Measurements from ENCODE around the gene SPC25. TPM values are rescaled to one million over a fixed set of nuclear protein-coding genes. Genes with fewer than 3 reads are reported as not detected.

The SPC25 gene
- total RNA-seq, 1 donor = 1.1 TPM

- no peak for TF ChIP-seq CTCF (IDR thresholded peaks at IDR 0.05; ENCODE audit: extremely low read depth, low read depth, low read length)
- no peaks in the 10 kb centered on the region for H4K20me1 ChIP-seq (ENCODE audit: insufficient read depth, low read length)
- H3K36me3 ChIP-seq (ENCODE audit: insufficient read depth, low read length) = no peaks in the 10 kb centered on the region
Measured at GRCh38 chr2:168928113-168928831, 38.0 kb upstream of the SPC25 start.

GRCh38 chr2:168926621-168927386, 36.6 kb upstream of the SPC25 start:
- H3K4me3 ChIP-seq (ENCODE audit: insufficient read depth, low read length) = no peak overlapping the region
- no peak for DNase-seq (ENCODE audit: insufficient read length, low spot score, missing footprints)
- H3K36me3 ChIP-seq (ENCODE audit: insufficient read depth, low read length) = no peaks in the 10 kb centered on the region
- no peaks in the 10 kb centered on the region for H4K20me1 ChIP-seq (ENCODE audit: insufficient read depth, low read length)
- no peak overlapping the region for H3K4me2 ChIP-seq (ENCODE audit: insufficient read depth, low read length)
- no peaks in the 10 kb centered on the region for H3K4me1 ChIP-seq (ENCODE audit: insufficient read depth, low read length)
- no peaks in the 10 kb centered on the region for H3K9me3 ChIP-seq (ENCODE audit: low read depth, low read length)
- no peak for TF ChIP-seq CTCF (IDR thresholded peaks at IDR 0.05; ENCODE audit: extremely low read depth, low read depth, low read length)
- H3K79me2 ChIP-seq (ENCODE audit: insufficient read depth, low read length) = no peaks in the 10 kb centered on the region
- peaks cover 11% of the 10 kb centered on the region for H3K27me3 ChIP-seq (ENCODE audit: insufficient read depth, low read length)
- no peak overlapping the region for H2AFZ ChIP-seq (ENCODE audit: low read length)
- H3K27ac ChIP-seq (ENCODE audit: low read depth, low read length) = no peak overlapping the region

More at GRCh38 chr2:168928113-168928831, 38.0 kb upstream of the SPC25 start:
- H3K9me3 ChIP-seq (ENCODE audit: low read depth, low read length) = no peaks in the 10 kb centered on the region
- H3K79me2 ChIP-seq (ENCODE audit: insufficient read depth, low read length) = no peaks in the 10 kb centered on the region
- no peak overlapping the region for H3K4me3 ChIP-seq (ENCODE audit: insufficient read depth, low read length)
- no peaks in the 10 kb centered on the region for H3K4me1 ChIP-seq (ENCODE audit: insufficient read depth, low read length)
- peaks cover 11% of the 10 kb centered on the region for H3K27me3 ChIP-seq (ENCODE audit: insufficient read depth, low read length)
- no peak for DNase-seq (ENCODE audit: insufficient read length, low spot score, missing footprints)
- H3K27ac ChIP-seq (ENCODE audit: low read depth, low read length) = no peak overlapping the region
- H3K4me2 ChIP-seq (ENCODE audit: insufficient read depth, low read length) = no peak overlapping the region
- no peak overlapping the region for H2AFZ ChIP-seq (ENCODE audit: low read length)

DNA sequence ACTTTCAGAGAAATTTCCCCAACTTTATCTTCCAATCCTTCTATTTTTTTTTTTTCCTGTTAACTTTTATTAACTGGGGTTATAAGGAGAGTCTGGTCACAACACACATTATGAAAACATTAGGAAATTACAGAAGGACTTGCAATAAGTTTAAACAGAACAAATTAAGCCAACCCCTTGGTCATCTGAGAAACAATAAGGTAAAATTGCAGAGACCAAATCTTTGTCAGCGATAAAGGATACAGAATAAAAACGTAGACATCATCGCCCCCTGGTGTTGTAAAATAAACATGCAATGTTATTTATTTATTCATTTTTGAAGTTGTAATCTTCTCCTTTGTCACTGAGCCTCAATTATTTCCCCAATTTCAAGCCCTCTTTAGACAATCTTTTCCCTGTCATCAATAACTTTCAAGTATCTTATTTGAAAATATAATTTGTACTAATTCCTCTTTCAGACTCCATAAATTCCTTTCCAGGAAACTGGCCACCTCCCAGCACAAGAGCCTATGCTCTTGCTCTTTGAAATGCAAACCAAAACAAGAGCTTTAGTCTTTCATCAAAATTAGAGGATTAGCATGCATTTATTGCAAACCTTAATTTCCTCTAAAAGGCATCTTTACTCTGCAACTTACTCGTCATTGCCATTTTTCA, 30.4 kb upstream of the SPC25 start:
- Histone ChIP-seq H3K4me2 (ENCODE audit: insufficient read depth, low read length) (no peak overlapping the region), H3K27me3 (ENCODE audit: insufficient read depth, low read length) (peaks cover 24% of the 10 kb centered on the region), H3K4me3 (ENCODE audit: insufficient read depth, low read length) (no peak overlapping the region), H3K79me2 (ENCODE audit: insufficient read depth, low read length) (no peaks in the 10 kb centered on the region), H3K9me3 (ENCODE audit: low read depth, low read length) (no peaks in the 10 kb centered on the region), H4K20me1 (ENCODE audit: insufficient read depth, low read length) (no peaks in the 10 kb centered on the region), H3K36me3 (ENCODE audit: insufficient read depth, low read length) (no peaks in the 10 kb centered on the region), H3K27ac (ENCODE audit: low read depth, low read length) (no peak overlapping the region), H2AFZ (ENCODE audit: low read length) (no peak overlapping the region), H3K4me1 (ENCODE audit: insufficient read depth, low read length) (peaks cover 3% of the 10 kb centered on the region)
- peak; percentile 49 for DNase-seq (ENCODE audit: insufficient read length, low spot score, missing footprints)
- TF ChIP-seq CTCF (IDR thresholded peaks at IDR 0.05; ENCODE audit: extremely low read depth, low read depth, low read length) = peak; percentile 57

DNA sequence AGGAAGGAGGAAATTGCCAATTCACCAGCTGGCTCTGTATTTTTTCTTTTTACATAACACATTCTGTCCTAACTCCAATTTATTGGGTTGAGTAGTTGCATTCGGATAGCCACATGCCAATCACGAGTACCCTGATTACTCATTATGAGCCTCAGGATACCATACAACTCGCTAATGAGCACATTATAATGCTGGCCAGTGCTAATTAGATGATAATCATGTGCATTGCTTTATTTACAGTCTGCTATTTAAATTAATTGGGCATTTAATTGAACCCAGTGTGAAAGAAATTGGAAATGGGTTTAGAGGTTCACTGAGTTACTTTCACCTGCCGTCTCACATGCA, 26.1 kb upstream of the SPC25 start:
- Histone ChIP-seq H3K4me3 (ENCODE audit: insufficient read depth, low read length) (no peak overlapping the region), H2AFZ (ENCODE audit: low read length) (no peak overlapping the region), H3K79me2 (ENCODE audit: insufficient read depth, low read length) (no peaks in the 10 kb centered on the region), H3K9me3 (ENCODE audit: low read depth, low read length) (no peaks in the 10 kb centered on the region), H3K4me1 (ENCODE audit: insufficient read depth, low read length) (peaks cover 3% of the 10 kb centered on the region), H3K27ac (ENCODE audit: low read depth, low read length) (no peak overlapping the region), H3K27me3 (ENCODE audit: insufficient read depth, low read length) (peaks cover 43% of the 10 kb centered on the region), H3K4me2 (ENCODE audit: insufficient read depth, low read length) (no peak overlapping the region), H4K20me1 (ENCODE audit: insufficient read depth, low read length) (no peaks in the 10 kb centered on the region), H3K36me3 (ENCODE audit: insufficient read depth, low read length) (no peaks in the 10 kb centered on the region)
- TF ChIP-seq CTCF (IDR thresholded peaks at IDR 0.05; ENCODE audit: extremely low read depth, low read depth, low read length) = no peak
- no peak for DNase-seq (ENCODE audit: insufficient read length, low spot score, missing footprints)
